ENCODE results near the gene GSDMA.

The GSDMA gene

DNA sequence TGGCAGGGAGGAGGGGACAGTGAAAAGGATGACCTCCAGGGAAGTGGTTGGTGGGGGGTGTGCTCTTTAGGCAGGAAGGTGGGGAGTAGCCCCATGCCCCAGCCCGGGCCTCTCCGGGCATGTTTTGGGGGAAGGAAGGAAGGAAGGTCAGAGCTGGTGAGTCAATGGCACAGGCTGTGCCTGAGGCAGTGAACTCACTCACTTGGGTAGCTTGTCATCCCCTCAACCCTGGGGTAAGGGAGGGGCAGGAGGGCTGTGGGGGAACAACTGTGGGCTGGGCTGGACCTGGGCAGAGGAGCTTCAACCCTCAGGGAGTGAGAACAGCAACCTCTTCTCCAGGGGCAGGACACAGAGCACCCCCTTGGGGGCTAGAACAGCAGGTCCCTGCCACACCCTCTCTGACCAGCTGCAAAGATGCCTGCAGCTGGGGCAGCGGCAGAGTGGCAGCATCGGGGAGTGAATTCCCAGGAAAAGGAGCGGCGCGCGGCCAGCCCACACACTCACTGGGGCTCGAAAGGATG, 58.7 kb downstream of the GSDMA start:
- Histone ChIP-seq H3K27ac (ENCODE audit: low read depth, low read length) (no peak overlapping the region), H3K4me2 (ENCODE audit: low read length) (no peak overlapping the region), H4K20me1 (ENCODE audit: control insufficient read depth, insufficient read depth, low read depth, low read length) (no peaks in the 10 kb centered on the region), H3K36me3 (ENCODE audit: control insufficient read depth, low read length) (peaks cover 35% of the 10 kb centered on the region), H3K4me1 (ENCODE audit: control insufficient read depth, low read length) (no peaks in the 10 kb centered on the region), H3K79me2 (ENCODE audit: control insufficient read depth, low read length) (no peaks in the 10 kb centered on the region), H3K27me3 (ENCODE audit: control insufficient read depth, low read length) (no peaks in the 10 kb centered on the region), H3K9me3 (ENCODE audit: control insufficient read depth, insufficient read depth, low read length) (no peaks in the 10 kb centered on the region), H3K9me2 (replicated peaks; ENCODE audit: control insufficient read depth, low read length) (no peaks in the 10 kb centered on the region), H3F3A (ENCODE audit: control insufficient read depth, insufficient read depth) (no peaks in the 10 kb centered on the region), H3K4me3 (ENCODE audit: low read length) (no peak overlapping the region)
- TF ChIP-seq, protein P1, sequence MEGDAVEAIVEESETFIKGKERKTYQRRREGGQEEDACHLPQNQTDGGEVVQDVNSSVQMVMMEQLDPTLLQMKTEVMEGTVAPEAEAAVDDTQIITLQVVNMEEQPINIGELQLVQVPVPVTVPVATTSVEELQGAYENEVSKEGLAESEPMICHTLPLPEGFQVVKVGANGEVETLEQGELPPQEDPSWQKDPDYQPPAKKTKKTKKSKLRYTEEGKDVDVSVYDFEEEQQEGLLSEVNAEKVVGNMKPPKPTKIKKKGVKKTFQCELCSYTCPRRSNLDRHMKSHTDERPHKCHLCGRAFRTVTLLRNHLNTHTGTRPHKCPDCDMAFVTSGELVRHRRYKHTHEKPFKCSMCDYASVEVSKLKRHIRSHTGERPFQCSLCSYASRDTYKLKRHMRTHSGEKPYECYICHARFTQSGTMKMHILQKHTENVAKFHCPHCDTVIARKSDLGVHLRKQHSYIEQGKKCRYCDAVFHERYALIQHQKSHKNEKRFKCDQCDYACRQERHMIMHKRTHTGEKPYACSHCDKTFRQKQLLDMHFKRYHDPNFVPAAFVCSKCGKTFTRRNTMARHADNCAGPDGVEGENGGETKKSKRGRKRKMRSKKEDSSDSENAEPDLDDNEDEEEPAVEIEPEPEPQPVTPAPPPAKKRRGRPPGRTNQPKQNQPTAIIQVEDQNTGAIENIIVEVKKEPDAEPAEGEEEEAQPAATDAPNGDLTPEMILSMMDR (IDR thresholded peaks at IDR 0.05; ENCODE audit: low read depth, low read length, poor library complexity, severe bottlenecking) = no peak
- TF ChIP-seq EZH2phosphoT487 (IDR thresholded peaks at IDR 0.05; ENCODE audit: borderline replicate concordance, low read length) = no peak

DNA sequence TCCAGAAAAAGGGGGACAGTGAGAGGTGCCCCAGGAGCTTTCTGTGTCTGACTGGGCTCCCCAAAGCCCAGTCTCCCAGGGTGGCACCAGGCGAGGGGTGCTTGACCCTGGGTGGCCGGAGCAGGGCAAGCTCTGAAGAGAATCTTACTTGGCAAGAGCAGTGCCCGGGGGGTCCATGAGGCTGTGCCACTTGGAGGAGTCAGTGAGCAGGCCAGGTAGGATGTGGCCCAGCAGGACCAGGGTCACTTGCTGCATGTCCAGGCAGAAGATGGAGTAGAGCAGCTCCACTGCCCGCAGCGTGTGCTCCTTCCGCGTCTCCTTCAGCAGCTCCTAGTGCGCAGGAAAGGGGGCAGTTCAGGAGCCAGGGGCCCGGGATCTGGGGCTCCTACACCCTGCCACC, 59.7 kb downstream of the GSDMA start:
- H3K27me3 ChIP-seq (ENCODE audit: control insufficient read depth, low read length) = no peaks in the 10 kb centered on the region
- H3K36me3 ChIP-seq (ENCODE audit: control insufficient read depth, low read length) = peaks cover 38% of the 10 kb centered on the region
- H3K9me3 ChIP-seq (ENCODE audit: control insufficient read depth, insufficient read depth, low read length) = no peaks in the 10 kb centered on the region
- no peaks in the 10 kb centered on the region for H3K9me2 ChIP-seq (replicated peaks; ENCODE audit: control insufficient read depth, low read length)
- no peak overlapping the region for H3K27ac ChIP-seq (ENCODE audit: low read depth, low read length)
- TF ChIP-seq EZH2phosphoT487 (IDR thresholded peaks at IDR 0.05; ENCODE audit: borderline replicate concordance, low read length) = no peak
- TF ChIP-seq, protein P1 (IDR thresholded peaks at IDR 0.05; ENCODE audit: low read depth, low read length, poor library complexity, severe bottlenecking) = no peak
- no peaks in the 10 kb centered on the region for H3K4me1 ChIP-seq (ENCODE audit: control insufficient read depth, low read length)
- H3K79me2 ChIP-seq (ENCODE audit: control insufficient read depth, low read length) = no peaks in the 10 kb centered on the region
- no peak overlapping the region for H3K4me3 ChIP-seq (ENCODE audit: low read length)
- no peaks in the 10 kb centered on the region for H3F3A ChIP-seq (ENCODE audit: control insufficient read depth, insufficient read depth)
- H3K4me2 ChIP-seq (ENCODE audit: low read length) = no peak overlapping the region
- H4K20me1 ChIP-seq (ENCODE audit: control insufficient read depth, insufficient read depth, low read depth, low read length) = no peaks in the 10 kb centered on the region

DNA sequence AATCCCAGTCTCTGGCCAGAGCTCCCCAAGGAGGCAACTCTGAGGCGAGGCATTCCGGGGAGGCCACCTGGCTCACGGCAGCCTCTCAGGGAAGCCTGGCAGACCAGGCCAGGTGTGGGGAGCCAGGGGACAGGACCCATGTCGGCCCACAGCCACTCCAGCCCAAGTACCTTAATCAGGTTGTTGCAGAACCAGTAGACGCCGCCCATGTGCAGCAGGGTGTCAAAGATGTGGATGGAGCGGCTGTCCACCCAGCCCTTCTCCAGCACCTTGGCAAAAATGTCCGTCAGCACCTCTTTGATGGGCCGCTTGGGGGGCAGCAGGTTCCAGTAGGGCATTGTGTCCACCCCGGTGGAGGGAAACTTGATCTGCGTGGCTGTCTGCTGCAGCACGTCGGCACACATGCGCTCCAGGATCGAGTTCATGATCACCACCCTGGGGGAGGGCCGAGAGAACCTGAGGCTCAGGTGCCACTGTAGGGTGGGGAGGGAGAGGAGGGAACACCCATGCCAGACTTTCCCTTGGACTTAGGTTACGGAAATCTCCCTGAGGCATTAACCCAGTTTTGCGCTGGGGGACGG, 60.2 kb downstream of the GSDMA start:
- Histone ChIP-seq H3K27me3 (ENCODE audit: control insufficient read depth, low read length) (no peaks in the 10 kb centered on the region), H4K20me1 (ENCODE audit: control insufficient read depth, insufficient read depth, low read depth, low read length) (no peaks in the 10 kb centered on the region), H3K4me2 (ENCODE audit: low read length) (no peak overlapping the region), H3K79me2 (ENCODE audit: control insufficient read depth, low read length) (no peaks in the 10 kb centered on the region), H3K9me3 (ENCODE audit: control insufficient read depth, insufficient read depth, low read length) (no peaks in the 10 kb centered on the region), H3K4me3 (ENCODE audit: low read length) (no peak overlapping the region), H3K36me3 (ENCODE audit: control insufficient read depth, low read length) (peaks cover 38% of the 10 kb centered on the region), H3K27ac (ENCODE audit: low read depth, low read length) (no peak overlapping the region), H3F3A (ENCODE audit: control insufficient read depth, insufficient read depth) (no peaks in the 10 kb centered on the region), H3K4me1 (ENCODE audit: control insufficient read depth, low read length) (no peaks in the 10 kb centered on the region), H3K9me2 (replicated peaks; ENCODE audit: control insufficient read depth, low read length) (no peaks in the 10 kb centered on the region)
- TF ChIP-seq, protein P1 (IDR thresholded peaks at IDR 0.05; ENCODE audit: low read depth, low read length, poor library complexity, severe bottlenecking) = no peak
- no peak for TF ChIP-seq EZH2phosphoT487 (IDR thresholded peaks at IDR 0.05; ENCODE audit: borderline replicate concordance, low read length)
